CD4-positive, alpha-beta T cell treated with Interleukin-12 subunit alpha and Interleukin-12 subunit beta, for 1 hour (primary cell): ENCODE data around the gene ZNF398.
"Not testable (repeated sequence)": the region's sequence is repeated elsewhere in the genome, so short reads cannot be mapped to it uniquely, and the experiment has no call there.

ENCODE experiments used
- DNase-seq: peaks from one replicate; pipeline ENCODE4 v3.0.0-alpha.2; 2020

Gene ZNF398

DNA sequence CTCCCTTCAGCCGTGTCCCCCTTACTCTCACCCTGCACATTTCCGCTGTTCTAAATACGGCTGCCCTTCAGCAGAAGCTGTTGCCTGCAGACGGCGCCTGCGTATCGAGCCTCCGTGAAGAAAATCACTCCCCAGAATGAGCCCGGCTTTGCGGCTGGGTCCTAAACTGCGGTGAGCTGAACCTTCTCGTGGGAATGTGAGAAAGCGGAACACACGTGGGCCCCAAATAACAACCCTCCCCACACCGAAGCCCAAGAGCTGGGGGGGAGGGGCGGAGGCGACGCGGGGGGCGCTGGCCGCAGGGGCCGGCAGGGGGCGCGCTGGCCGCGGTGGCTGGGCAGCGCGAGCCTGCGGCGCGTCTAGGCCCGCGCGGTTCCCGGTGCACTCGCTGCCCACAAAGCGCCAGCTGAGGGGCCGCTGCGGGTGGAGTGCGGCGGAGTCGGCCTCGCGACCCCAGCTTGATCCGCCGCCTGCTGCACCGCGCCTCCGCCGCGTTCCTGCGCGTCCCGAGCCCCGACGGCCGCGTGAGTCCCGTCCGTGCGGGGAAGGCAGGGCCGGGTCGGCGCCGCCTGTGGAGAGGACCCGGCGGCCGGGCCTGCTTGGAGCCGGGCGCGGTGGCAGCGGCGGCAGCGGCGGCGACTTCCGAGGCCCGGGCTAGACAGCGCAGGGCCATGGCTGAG lies at the start of gene ZNF398:
Gene ZNF398, plus strand, starts transcription at position 382 of the 680 bp plus-strand sequence. Its CDS starts 290 bp downstream, at position 672.
- peak; percentile 89 for DNase-seq

- DNase-seq: no peak
These were observed 48.2 kb upstream of the ZNF398 start for GRCh38 chr7:149099058-149099457.

GRCh38 chr7:149100821-149101220 lies 46.4 kb upstream of the ZNF398 start:
- DNase-seq: no peak

DNA sequence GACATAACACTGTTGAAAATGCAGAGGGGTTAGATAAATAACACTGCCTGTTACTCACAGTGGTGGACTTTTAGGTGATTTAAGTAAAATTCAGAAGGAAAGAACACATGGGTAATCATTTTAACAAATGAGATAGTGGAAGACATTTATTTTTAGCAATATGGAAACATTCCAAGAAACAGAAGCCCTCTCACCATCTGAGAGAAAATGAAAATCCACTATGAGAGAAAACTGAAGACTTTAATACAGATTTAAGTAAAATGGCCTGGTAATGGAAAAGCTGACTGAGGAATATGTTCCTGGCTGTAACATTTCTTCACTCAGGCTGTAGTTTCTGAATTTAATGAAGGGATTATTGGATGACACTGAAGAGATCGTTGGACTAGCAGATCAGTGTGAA lies 44.6 kb upstream of the ZNF398 start:
- no peak for DNase-seq

DNA sequence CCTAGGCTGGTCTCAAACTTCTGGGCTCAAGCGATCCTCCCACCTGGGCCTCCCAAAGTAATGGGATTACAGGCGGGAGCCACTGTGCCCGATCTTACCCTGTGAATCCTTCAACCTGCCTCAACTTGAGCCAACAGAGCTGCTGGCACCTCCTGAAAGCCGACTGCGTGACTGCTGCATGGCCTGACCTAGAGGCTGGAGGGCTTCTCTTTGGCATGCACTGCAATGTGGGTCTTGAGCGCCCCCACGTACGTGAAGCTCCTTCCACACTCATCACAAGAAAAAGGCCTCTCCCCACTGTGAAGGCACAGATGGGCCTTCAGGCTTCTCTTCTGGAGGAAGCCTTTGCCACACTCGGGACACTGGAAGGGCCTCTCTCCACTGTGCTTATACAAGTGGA lies 43.8 kb upstream of the ZNF398 start:
- no peak for DNase-seq

DNA sequence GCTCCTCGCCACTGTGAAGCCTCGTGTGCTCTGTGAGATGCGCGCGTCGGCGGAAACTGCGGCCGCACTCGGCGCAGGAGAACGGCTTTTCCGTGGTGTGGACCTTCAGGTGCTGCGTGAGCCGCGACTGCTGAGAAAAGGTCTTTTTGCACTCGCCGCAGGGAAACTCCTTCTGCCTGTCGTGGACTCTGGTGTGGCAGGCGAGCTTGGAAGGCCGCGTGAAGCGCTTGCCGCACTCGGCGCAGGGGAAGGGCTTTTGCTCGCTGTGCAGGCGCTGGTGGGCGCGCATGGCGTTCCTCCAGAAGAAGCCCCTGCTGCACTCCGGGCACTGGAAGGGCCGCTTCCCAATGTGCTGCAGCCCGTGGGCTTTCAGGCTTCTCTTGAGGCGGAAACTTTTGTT lies 43.0 kb upstream of the ZNF398 start:
- DNase-seq: no peak

DNA sequence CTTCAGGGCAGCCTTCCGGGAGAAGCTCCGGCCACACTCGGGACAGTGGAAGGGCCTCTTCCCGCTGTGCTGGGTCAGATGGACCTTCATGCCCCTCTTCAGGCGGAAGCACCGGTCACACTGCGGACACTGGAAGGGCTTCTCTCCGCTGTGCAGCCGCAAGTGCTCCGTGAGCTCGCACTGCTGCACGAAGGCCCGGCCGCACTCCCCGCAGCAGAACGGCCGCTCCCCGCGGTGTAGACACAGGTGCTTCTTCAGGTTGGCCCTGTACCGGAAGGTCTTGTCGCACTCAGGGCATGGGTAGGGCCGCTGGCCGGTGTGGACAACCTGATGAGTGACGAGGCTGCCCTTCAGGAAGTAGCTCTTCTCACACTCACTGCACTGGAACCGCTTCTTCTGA lies 42.5 kb upstream of the ZNF398 start:
- no peak for DNase-seq

DNA sequence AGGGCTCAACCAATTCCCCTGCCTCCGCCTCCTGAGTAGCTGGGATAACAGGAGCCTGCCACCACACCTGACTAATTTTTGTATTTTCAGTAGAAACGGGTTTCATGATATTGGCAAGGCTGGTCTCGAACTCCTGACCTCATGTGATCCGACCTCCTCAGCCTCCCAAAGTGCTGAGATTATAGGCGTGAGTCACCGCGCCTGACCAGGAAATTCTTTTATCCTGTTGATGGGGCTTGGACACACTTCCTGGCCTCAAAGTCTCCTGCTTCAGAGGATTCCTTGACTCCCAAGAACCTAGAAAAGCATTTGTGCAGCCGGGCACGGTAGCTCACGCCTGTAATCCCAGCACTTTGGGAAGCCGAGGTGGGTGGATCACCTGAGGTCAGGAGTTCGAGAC lies 37.3 kb upstream of the ZNF398 start:
- DNase-seq: no peak

DNA sequence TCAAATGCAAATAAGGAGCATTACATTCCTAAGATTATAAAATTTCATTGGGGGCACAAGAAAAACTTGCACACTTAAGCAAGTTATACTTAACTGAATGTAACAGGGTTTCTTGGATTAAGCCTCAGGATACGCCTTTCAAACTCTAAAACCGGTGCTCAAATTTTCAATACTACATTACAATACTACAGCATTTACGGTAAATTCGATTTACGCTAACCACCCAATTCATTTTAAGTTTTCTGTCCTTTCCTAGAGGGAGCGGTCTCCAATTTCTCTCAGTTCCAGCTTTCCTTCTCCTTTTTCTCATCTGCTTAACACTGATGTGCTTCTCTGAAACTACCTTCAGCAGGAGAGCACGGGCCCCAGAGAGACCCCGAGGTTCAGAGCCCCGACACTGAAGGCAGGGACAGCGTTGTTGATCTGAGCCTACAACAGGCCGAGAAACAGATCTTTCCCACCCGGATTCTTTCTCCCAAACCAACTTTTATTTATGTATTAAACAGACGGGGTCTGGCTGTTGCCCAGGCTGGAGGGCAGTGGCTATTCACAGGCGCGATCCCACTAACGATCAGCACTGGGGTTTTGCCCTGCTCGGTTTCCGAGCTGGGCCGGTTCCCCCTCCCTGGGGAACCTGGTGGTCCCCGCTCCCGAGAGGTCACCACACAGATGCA lies 21.9 kb upstream of the ZNF398 start:
- no peak for DNase-seq

DNA sequence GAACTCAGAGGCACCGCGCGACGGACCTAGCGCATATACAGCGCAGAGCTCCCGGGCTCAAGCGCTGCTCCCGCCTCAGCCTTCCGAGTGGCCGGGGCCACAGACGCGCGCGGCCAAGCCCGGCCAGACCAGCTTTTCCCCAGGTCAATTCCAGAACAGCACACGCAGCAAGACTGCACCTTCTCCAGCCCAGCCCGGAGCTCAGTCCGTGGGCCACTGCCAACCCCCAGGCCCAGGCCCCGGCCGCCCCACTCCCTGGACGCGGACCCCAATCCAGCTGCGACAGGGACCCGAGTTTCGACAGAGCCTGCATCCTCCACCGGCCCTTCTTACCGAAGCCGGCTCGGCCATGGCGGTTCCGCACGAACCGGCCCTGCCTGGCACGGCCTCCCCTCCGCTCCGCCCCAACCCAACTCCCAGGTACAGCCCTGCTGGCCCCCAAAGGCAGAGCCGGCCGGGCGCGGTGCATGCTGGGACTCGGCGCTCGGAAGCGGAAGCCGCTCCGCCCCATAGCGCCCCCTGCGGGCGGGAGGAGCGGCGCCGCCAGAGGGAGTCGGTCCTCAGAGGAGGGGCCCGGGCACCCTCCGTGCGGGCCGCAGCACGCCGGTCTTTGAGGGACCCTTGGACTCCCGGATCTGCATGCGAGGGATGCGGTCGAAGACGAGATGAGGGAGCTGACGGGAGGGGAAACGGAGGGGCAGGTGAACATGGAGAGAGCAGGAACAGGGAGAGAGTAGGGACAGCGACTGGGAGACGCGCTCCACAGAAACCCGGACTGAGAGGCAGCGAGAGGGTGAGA lies 21.2 kb upstream of the ZNF398 start, which contains the start of gene ZNF425:
Gene ZNF425, minus strand, starts transcription at position 462 of the 799 bp plus-strand sequence. Its CDS starts 111 bp downstream, at position 351.
- peak; percentile 95 for DNase-seq

GRCh38 chr7:149126662-149127266 lies 20.5 kb upstream of the ZNF398 start:
- peak; percentile 66 for DNase-seq

DNA sequence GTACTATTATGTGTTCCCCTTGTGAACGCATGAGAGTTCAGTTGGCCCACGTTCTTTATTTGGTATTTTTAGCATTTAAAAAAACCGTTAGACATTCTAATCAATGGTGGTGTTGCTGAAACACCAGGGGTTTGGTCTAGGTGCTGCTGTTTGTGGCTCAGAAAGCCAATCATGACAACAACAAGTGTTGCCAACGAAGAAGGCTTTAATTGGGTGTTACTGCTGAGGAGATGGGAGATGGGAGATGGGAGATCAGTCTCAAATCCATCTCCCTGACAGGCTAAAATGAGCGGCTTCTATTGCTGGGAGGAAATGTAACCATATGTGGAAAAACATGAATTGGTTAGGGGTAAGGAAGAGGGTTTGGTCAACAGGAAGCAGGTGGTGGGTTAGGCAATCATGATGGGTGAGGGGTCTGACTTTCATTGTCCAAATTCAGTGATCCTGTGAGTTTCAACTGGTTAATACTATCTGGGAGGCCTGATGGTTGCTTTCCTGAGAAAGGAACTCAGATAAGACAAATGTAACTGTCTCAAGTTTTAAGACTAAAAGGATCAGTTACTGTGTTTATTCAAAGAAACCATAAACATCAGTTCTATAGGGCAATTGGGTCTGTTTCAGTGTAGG lies 16.6 kb upstream of the ZNF398 start:
- DNase-seq: no peak

GRCh38 chr7:149133028-149133710 lies 14.1 kb upstream of the ZNF398 start:
- no peak for DNase-seq

GRCh38 chr7:149136118-149136517 lies 11.1 kb upstream of the ZNF398 start:
- DNase-seq: no peak

- DNase-seq: no peak
These were observed 6.4 kb upstream of the ZNF398 start for GRCh38 chr7:149140831-149141230.

- no peak for DNase-seq
These were observed 5.4 kb upstream of the ZNF398 start for GRCh38 chr7:149141893-149142292.

DNA sequence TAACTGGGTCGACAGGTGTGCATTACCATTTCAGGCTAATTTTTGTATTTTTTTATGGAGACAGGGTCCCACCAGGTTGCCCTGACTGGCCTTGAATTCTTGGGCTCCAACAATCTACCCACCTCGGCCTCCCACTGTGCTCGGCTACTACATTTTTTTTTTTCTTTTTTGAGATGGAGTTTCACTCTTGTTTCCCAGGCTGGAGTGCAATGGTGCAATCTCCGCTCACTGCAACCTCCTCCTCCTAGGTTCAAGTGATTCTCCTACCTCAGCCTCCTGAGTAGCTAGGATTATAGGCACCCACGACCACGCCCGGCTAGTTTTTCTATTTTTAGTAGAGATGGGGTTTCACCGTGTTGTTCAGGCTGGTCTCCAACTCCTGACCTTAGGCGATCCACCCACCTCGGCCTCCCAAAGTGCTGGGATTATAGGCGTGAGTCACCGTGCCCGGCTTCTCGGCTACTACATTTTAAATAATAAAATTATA lies 2.8 kb upstream of the ZNF398 start:
- DNase-seq: not testable (repeated sequence)

- DNase-seq: no peak
These were observed 2.0 kb upstream of the ZNF398 start for GRCh38 chr7:149145031-149145845.

DNA sequence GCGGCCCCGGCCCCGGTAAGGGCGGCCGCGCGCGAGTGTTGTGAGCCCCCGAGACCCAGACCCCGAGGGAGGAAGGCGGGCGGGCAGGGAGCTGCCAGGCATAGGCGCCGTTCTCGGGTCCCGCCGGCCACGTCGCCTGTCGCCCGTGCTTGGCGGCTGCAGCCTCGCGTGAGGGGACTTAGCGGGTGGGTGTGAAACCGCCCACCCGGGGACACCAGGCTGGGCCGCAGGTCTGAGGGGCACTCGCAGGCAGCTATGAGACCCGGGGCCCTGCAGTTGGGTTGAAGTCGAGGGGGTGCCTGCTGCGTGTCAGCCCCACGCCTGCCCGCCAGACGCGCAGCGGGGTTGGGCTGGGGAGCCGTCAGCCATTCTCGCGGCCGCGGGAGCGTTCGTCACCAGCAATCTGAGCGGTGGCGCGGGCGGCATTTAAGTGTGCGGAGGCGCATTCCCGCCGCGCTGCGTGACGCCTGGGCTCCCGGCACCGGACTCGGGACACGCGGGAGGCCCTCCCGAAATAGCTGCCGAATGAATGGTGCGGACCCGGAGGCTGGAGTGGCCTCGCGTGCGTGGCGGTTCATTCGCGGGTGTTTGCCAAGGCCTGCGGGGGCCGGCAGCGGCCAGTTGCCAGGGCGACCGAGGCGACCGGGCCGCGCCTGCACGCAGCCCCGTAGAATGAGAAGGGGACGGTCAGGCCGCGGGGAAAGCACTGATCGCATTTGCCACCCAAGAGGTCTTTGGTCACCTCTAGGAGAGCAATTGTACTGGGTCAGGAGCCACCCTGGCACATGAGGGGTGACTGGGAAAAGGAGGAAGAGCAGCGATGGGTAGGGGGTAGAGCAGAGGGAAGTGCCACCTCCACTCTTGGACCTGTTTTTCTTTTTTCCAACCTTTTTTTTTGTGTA lies 750 bp downstream of the ZNF398 start:
- DNase-seq: peak; percentile 65

GRCh38 chr7:149150981-149151380 lies 3.7 kb downstream of the ZNF398 start:
- no peak for DNase-seq
